Liver (tissue), 9 donors: ENCODE measurements around the gene TOMM40L. TPM values are rescaled to one million over a fixed set of nuclear protein-coding genes. Genes with fewer than 3 reads are reported as not detected.

Source experiments
- DNase-seq: peaks from one replicate; pipeline ENCODE4 v3.0.0-alpha.2; 2017; ENCODE audit warnings: low spot score
- H3K27ac ChIP-seq, 2 donors: one replicate each; pipeline ENCODE4 v1.7.0; 2013; ENCODE audit warnings: inconsistent platforms in 2 of 2, low read length in 2 of 2, control low read depth in 1 of 2, low read depth in 1 of 2, mild to moderate bottlenecking in 1 of 2
- H3K27me3 ChIP-seq, 4 donors: one replicate each; pipeline versions ENCODE4 v1.6.1 to v1.7.0; 2013; ENCODE audit warnings: low read length in 3 of 4, inconsistent platforms in 1 of 4, mild to moderate bottlenecking in 1 of 4, moderate library complexity in 1 of 4; ENCODE audit not compliant: control insufficient read depth in 4 of 4, insufficient read depth in 4 of 4
- H3K36me3 ChIP-seq, 4 donors: one replicate each; pipeline versions ENCODE4 v1.6.1 to v1.7.0; 2013; ENCODE audit warnings: low read length in 3 of 4, mild to moderate bottlenecking in 3 of 4, low read depth in 1 of 4, moderate library complexity in 1 of 4; ENCODE audit not compliant: control insufficient read depth in 4 of 4, insufficient read depth in 3 of 4
- H3K4me1 ChIP-seq, 4 donors: one replicate each; pipeline versions ENCODE4 v1.6.1 to v1.7.0; 2013; ENCODE audit warnings: low read length in 3 of 4, mild to moderate bottlenecking in 3 of 4, moderate library complexity in 1 of 4; ENCODE audit not compliant: control insufficient read depth in 4 of 4, insufficient read depth in 4 of 4
- H3K4me3 ChIP-seq, 3 donors: one replicate each; pipeline versions ENCODE4 v1.6.1 to v1.7.0; 2013; ENCODE audit warnings: low read length in 3 of 3, control low read depth in 1 of 3, low read depth in 1 of 3, mild to moderate bottlenecking in 1 of 3
- H3K9ac ChIP-seq, 2 donors: one replicate each; pipeline ENCODE4 v1.7.0; 2013; ENCODE audit warnings: low read length in 2 of 2, mild to moderate bottlenecking in 2 of 2, moderate library complexity in 2 of 2, control low read depth in 1 of 2, low read depth in 1 of 2
- H3K9me3 ChIP-seq, 4 donors: one replicate each; pipeline versions ENCODE4 v1.6.1 to v1.7.0; 2013; ENCODE audit warnings: low read length in 3 of 4; ENCODE audit not compliant: control insufficient read depth in 4 of 4
- ATF3 ChIP-seq: IDR thresholded peaks from 2 replicates; pipeline ENCODE4 v1.6.1; 2016; ENCODE audit warnings: antibody characterized with exemption
- EGR1 ChIP-seq, 2 donors: IDR thresholded peaks; 2 replicates each; pipeline ENCODE4 v1.6.1; 2016 to 2018; ENCODE audit warnings: antibody characterized with exemption in 2 of 2, low read depth in 2 of 2
- FOXA1 ChIP-seq: IDR thresholded peaks from 2 replicates; pipeline ENCODE4 v1.6.1; 2016; ENCODE audit warnings: antibody characterized with exemption
- FOXA2 ChIP-seq: IDR thresholded peaks from 2 replicates; pipeline ENCODE4 v1.6.1; 2016; ENCODE audit warnings: antibody characterized with exemption
- GABPA ChIP-seq, 2 donors: IDR thresholded peaks in 1 of 2; conservative IDR thresholded peaks in 1 of 2; 2 replicates each; pipeline ENCODE4 v1.6.1; 2016; ENCODE audit warnings: antibody characterized with exemption in 2 of 2, mild to moderate bottlenecking in 1 of 2, moderate library complexity in 1 of 2
- HNF4A ChIP-seq, 2 donors: conservative IDR thresholded peaks; 2 replicates each; pipeline ENCODE4 v1.6.1; 2016; ENCODE audit warnings: antibody characterized with exemption in 2 of 2, mild to moderate bottlenecking in 2 of 2
- RAD21 ChIP-seq, 2 donors: IDR thresholded peaks; 2 replicates each; pipeline ENCODE4 v1.6.1; 2016; ENCODE audit warnings: antibody characterized with exemption in 2 of 2, mild to moderate bottlenecking in 2 of 2
- RXRA ChIP-seq, 2 donors: IDR thresholded peaks; 2 replicates each; pipeline ENCODE4 v1.6.1; 2017 to 2018; ENCODE audit warnings: antibody characterized with exemption in 2 of 2, mild to moderate bottlenecking in 1 of 2
- SP1 ChIP-seq: IDR thresholded peaks from 2 replicates; pipeline ENCODE4 v1.6.1; 2018; ENCODE audit warnings: antibody characterized with exemption, mild to moderate bottlenecking
- TAF1 ChIP-seq: conservative IDR thresholded peaks from 2 replicates; pipeline ENCODE4 v1.6.1; 2016; ENCODE audit warnings: antibody characterized with exemption, mild to moderate bottlenecking
- ZBTB33 ChIP-seq: IDR thresholded peaks from 2 replicates; pipeline ENCODE4 v1.6.1; 2016; ENCODE audit warnings: antibody characterized with exemption
- WGBS: extraction: QIAGEN DNeasy Blood & Tissue Kit; methylation state at CpG from one replicate; pipeline ENCODE4 v1.1.7; 2013; 5-methylcytosine and 5-hydroxymethylcytosine counted together
- polyA plus RNA-seq, 2 donors: library from polyadenylated mRNA; stranded (reverse) in 1 of 2; unstranded in 1 of 2; fragments of 200-250 nt in 1 of 2; fragments of >200 nt in 1 of 2; fragmentation: Nextera tagmentation in 1 of 2; extraction: Ambion mirVana in 1 of 2; gene quantifications; one replicate each; pipeline versions ENCODE4 v1.2.1 to v1.2.3, GENCODE V29; 2013 to 2015
- total RNA-seq, 2 donors: library from RNA; depleted of rRNA; stranded (reverse); fragments of >200 nt; gene quantifications; one replicate each; pipeline ENCODE4 v1.2.3, GENCODE V29; 2014
- donor health status: healthy.
- donor health status: healthy.
- donor health status: healthy.
- donor health status: healthy.
- donor health status: healthy.

The TOMM40L gene
- total and polyA plus RNA-seq, 4 donors: 6.7 to 10.5 (median 8.9) TPM

DNA sequence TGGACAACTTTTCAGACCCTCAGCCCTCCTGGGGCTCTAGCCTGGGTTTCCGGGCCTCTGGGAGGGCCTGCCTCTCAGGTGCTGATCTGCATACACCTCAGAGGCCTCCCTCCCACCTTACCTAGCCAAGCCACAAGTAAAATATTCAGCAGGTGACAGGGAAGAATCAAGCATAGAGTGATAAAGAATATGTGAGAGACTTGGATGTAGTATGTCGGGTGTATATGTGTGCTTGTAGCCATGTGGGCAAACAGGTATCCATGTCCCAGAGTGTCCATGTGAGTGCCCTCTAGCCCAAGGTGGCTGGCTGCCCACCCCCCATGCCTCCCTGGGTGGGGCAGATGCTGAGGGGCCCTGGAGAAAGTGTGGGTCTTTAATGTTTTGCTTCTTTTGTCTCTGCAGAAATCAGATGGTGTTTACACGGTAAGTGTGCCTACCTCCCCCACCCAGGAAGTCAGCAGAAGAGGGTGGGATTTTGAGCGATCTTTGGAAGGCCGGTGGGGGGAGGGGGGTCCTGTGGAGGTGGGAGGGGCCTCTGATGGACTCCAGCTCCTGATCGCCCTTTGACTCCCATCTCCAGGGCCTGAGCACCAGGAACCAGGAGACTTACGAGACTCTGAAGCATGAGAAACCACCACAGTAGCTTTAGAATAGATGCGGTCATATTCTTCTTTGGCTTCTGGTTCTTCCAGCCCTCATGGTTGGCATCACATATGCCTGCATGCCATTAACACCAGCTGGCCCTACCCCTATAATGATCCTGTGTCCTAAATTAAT, 7.4 kb upstream of the TOMM40L start:
- 39% methylated on average over 8 of the region's 8 CpGs for WGBS

GRCh38 chr1:161219078-161219892, 6.6 kb upstream of the TOMM40L start:
- H3K27me3 ChIP-seq: no peaks in the 10 kb centered on the region
- peak overlapping the region; percentile 86 to 100 for H3K27ac ChIP-seq
- no peak overlapping the region for H3K4me3 ChIP-seq
- WGBS: 39% methylated on average over 5 of the region's 5 CpGs
- peaks cover 9 to 44% (median 24%) of the 10 kb centered on the region in 4 donors for H3K4me1 ChIP-seq
- H3K9me3 ChIP-seq: no peaks in the 10 kb centered on the region
- no peak overlapping the region for H3K9ac ChIP-seq
- DNase-seq: no peak
- peaks cover 2 to 8% (median 3%) of the 10 kb centered on the region in 4 donors for H3K36me3 ChIP-seq
- TF ChIP-seq SP1 (peak; percentile 64), RXRA (IDR thresholded peaks at IDR 0.05) (peak; percentile 26 to 56), HNF4A (conservative IDR thresholded peaks at IDR 0.05) (peak; percentile 55 to 66), TAF1 (no peak), FOXA2 (no peak)

More for the DNA sequence above, 7.4 kb upstream of the TOMM40L start:
- peaks cover 9 to 43% (median 22%) of the 10 kb centered on the region in 4 donors for H3K4me1 ChIP-seq
- no peak overlapping the region for H3K9ac ChIP-seq
- no peaks in the 10 kb centered on the region for H3K27me3 ChIP-seq
- H3K9me3 ChIP-seq: no peaks in the 10 kb centered on the region
- H3K4me3 ChIP-seq: no peak overlapping the region
- TF ChIP-seq SP1 (no peak), GABPA (IDR thresholded peaks at IDR 0.05 in 1 of 2, conservative IDR thresholded peaks at IDR 0.05 in 1 of 2) (no peak), ATF3 (no peak), RAD21 (IDR thresholded peaks at IDR 0.05) (no peak), FOXA2 (no peak), ZBTB33 (no peak), EGR1 (IDR thresholded peaks at IDR 0.05; ENCODE audit: low read depth in 2 of 2) (no peak), RXRA (IDR thresholded peaks at IDR 0.05) (no peak), FOXA1 (no peak), TAF1 (no peak)
- peaks cover 2 to 16% (median 10%) of the 10 kb centered on the region in 4 donors for H3K36me3 ChIP-seq
- DNase-seq: peak; percentile 70
- peak overlapping the region; percentile 86 to 100 for H3K27ac ChIP-seq

DNA sequence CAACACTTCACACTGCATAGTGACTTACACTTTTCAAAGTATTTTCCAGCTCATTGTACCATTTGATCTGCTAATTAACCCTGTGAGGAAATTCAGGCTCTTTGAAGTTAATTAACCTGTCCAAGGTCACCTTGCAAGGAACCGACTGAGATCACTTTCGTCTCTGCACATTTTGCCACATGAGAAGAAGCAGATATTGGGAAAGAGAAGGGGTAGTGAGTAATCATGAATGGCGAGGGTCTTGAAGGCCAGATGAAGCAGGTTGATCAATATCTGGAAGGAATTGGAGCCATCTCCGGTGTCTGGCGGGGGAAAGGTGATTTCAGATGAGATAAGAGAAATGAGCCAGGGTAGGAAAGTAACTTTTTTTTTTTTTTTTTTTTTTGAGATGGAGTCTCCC, 5.9 kb upstream of the TOMM40L start:
- Histone ChIP-seq H3K36me3 (peaks cover 0 to 6% (median 0%) of the 10 kb centered on the region in 4 donors), H3K27me3 (no peaks in the 10 kb centered on the region), H3K27ac (peak overlapping the region; percentile 86 to 100), H3K9ac (no peak overlapping the region), H3K4me3 (no peak overlapping the region), H3K4me1 (peaks cover 9 to 45% (median 25%) of the 10 kb centered on the region in 4 donors), H3K9me3 (no peaks in the 10 kb centered on the region)
- TF ChIP-seq RXRA (IDR thresholded peaks at IDR 0.05): no peak
- 38% methylated on average over 5 of the region's 5 CpGs for WGBS
- DNase-seq: no peak
